Fibroblast of skin of back (primary cell): ENCODE data around the gene MAFB.
A peak's percentile ranks its signal among the peaks of the same experiment; 100 is the strongest.

Experiments used
- DNase-seq: peaks from one replicate; pipeline ENCODE4 v3.0.0-alpha.2; 2013

Gene MAFB

DNA sequence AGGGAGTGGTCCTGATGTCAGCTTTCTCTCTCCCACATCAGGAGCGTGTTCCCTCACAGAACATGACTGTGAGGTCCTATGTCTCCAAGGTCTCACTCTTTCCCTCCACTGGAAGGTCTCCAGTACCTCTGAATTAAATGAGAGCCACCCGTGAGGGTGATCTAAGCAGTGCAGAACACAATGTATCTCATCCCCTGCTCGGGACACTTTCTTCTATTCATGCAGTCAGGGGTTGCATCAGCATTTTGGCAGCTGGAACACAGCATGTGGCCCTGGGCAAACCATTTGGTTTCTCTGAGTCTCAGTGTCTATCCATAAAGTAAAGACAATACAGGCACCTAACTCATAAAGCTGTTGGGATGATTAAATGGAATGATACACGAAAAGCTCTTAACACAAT lies 34.2 kb downstream of the MAFB start:
- DNase-seq = peak; percentile 54

DNA sequence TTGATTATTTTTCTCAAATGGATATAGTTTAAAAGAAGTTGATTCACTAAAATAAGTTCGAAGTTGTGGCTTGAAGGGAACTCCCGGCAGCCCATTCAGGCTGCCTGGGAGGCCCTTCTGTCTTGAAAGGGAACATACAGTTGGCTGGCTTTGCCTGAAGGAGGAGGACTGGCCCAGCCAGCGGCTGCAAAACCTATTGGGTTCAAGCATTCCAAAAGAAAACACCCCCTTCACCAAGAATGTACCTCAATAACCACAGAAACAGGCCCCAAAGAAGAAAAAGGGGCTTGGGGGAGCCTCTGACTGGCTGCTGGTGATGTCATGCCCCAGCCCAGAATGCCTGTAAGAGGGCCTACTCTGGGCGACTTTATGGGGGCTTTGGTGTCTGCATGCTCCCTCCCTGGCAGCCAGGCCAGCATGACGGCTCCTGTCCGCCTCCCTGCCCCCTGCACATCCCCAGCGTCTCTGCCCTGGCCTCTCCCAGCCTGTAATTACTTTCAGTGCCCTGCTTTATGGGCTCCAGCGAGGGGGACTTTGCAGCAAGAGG lies 36.5 kb downstream of the MAFB start:
- DNase-seq = peak; percentile 64

DNA sequence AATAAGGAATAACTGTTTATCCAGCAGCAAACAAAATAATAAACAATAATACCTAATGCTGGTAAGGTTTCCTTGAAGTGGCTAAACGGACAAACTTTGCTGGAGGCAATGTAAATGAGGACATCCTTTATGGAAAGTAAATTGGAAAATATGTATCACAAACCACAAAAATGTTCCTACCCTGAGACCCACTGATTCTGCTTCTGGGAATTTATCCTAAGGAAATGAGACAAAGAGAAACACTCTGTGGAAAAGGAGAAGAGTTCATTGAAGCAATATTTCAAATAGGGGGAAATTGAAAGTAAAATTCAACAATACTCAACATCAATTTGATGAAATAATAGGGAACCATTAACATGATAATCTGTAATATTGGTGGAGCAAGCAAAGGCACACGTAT lies 37.9 kb downstream of the MAFB start:
- peak; percentile 92 for DNase-seq

DNA sequence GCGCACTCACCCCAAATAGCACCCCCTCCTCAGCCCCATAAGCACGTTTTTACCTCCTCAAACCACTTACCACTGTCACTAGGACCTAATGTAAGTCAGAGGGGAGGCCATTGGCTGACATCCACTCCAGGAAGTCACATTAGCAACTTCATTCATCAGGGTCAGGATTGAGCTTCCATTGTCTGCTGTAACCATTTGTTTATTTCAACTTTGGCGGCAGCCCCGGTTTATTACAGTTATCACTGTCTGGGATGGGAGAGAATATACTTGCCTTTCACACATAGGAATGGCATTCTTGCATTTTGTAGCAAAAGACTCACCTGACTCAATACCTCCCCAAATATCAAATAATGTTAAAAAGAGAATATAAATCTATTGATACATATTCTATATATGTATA lies 38.3 kb downstream of the MAFB start:
- DNase-seq = no peak

DNA sequence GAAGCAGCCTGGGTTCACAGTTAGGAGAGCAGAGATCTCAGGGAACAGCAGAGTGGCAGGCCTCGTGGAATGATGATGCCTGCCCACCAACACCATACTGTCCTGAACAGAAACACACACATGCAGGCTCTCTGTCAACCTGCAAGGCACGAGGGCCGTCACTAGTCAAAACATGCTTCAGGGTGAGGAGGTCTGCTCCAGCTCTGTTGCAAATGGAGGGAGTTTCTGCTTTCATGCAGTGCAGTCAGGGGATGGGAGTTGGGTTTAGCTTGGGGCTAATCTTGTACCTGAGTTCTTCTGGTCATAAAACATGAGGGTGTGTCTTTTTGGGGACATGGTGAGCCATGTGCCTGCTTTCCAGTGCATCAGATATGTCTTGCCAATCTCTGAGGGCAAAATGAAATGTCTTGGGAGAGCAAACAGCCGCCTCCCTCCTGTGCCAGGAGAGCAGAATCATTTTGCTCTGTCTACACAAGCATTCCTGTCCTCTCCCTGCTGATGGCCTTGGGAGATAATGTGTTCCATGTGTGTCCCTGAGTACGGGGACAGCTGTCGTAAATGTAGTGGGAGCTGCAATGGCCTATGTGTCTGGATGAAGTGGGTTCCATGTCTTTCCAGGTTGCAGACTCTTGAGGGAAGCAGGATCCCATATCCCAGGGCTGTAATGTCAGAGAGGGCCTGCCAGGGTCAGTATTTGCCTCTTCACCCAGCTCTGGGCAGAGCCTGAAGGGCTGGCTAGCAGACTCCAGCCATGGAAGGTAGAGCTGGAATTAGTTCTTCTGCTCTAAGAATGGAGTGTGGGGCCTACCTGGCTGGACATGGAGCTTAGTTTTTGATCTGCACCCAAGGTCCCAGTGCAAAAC lies 40.6 kb downstream of the MAFB start:
- DNase-seq = no peak

DNA sequence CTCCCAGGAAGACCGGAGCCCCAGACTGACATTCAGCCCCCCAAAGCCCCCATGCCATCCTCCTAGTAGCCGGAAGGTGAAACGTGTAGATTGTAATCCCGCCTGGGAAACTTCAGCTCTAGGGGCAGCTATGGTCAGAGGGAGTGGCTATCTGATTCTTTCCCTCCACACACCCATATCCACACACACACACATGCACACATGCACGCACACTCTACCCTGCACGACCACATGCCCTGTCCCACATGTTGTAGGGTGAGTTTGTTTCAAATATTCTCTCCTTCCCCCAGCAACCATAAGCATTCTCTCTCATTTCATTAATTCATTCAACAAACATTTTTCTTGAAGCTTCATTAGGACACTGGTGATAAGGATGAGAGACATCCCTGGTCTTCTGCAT lies 42.2 kb downstream of the MAFB start:
- DNase-seq = no peak

DNA sequence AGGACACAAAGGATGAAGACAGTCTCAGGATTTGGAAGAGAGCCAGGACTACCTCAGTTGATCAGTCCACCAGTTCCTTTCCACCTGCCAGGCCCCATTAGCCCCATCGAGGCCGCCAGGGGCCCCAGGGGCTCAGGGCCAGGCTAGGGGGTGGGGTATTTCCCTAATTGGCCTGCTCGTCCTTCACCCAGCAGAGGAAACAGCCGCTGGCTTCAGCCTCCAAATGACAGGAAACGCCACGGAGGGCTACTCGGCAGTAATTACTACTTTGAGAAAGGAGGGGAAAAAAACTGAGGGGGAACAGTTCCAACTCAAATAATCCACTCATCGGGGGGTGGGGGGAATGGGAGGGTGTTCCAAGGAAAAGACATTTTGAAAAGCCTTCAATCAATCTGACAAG lies 42.7 kb downstream of the MAFB start:
- DNase-seq = peak; percentile 31

DNA sequence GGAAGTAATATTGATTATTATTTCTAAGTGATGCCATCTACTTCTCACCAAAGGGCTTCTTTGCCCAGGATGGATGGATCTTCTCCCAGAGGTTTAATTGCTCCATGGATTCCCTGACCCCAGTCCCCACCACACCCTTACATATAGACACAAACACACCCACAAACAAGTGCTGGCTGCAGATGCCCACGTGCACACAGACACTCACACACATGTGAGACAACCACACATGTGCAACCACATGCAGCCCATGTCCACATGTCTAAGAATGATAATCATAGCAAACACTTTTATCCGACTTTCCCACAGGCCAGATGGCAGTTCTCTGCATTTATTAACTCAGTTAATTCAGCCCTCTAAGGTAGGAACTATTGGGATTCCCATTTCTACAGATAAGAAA lies 44.2 kb downstream of the MAFB start:
- no peak for DNase-seq

DNA sequence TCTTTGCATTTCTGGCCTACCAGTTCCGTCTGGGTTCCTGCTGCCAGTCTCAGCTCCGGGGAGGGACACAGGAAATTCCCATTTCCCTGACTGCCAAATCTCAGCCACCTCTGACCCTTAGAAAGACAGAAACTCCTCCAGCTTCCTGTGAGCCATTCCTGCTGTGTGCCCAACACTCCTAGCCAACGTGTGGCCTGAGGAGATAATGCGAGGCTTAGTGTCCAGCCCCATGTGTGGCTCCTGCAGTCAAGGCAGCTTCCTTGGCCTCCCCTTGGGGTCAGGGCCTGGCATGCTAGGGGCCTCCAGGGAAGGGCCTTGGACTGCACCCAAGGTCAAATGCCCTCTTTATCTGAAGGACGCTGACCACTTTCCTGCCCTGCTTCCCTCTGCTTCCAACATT lies 45.1 kb downstream of the MAFB start:
- no peak for DNase-seq

DNA sequence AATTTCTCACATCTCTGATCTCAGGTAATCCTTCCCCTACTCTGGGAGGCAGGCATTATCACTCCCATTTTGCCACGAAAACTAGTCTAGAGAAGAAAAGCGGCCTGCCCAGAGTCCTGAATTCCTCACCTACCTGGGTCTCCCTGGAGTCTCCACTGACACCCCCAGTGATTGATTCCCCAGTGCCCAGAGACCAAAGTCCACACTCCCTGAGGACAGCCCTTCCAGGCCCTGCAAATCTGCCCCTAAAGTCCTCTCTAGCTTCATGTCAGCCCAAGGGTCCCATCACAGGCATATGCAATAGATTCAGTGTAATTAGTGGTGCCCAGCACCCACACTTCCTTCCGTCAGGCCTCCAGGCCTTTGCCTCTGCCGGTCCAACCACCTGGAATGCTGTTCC lies 47.2 kb downstream of the MAFB start:
- no peak for DNase-seq

DNA sequence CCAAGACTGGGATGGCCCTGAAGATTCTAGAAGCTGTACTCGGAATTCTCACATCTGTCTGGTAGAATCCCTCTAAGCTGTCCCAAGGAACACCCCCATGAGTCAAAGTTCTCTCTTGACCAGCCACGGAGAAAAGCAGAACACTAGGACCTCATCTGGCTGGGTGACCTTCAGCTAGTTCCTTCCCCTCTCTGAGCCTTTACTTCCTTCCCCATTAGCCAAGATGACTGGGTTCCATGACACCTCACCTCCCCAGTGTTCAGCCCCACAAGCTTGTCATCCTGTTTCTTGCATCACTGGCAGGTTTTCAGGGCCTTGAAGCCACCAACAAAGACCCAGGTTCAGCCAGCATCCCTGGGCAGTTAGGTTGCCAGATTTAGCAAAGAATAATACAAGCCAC lies 47.8 kb downstream of the MAFB start:
- DNase-seq = no peak

DNA sequence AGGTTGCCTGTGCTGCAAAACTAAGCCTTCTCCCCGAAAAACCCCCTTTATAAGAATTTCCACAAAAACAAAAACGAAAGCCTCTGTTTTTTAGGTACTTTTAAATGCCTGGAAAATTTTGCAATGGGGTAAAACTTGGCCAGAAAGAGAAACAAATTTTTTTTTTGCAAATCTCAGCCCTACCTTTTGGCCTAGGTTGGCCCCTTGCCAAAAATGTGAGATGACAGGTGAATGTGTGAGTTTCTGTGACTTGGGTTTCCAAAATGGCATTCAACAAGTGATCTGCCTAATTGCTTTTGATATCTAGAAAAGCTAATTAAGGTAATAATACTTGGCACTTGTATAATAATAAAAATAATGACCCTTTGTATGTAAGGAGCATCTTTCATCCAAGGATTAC lies 48.4 kb downstream of the MAFB start:
- no peak for DNase-seq

DNA sequence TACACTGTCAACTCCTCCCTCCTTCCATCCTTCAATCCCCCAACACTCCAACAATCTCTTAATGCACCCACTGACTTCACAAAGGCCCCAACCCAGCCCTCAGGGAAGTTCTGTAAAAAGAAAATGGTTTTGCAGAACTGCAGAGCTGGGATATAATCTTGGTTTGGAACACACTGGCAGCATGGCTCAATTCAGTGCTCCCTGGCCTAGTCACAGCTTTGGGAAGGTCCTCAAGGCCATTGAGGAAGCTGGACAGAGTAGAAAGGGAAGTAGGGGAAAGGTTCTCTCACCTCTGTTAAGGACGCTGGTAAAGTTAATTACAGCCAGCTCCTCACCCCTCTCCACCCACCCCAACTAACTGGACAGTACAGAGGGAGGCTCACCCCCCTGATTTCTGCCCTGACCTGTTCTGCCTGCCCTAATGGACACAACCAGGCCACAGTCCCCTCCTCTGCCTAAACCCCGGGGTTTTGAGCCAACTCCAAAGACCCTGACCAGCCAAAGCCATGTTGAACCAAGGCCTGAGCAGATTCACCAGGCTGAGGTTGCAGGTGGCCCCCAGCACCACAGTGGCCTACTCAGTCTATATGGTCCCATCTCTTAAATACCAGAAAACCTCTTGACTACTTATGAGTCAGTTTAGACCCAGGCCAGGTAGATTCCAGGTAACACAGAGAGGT lies 49.2 kb downstream of the MAFB start:
- no peak for DNase-seq

DNA sequence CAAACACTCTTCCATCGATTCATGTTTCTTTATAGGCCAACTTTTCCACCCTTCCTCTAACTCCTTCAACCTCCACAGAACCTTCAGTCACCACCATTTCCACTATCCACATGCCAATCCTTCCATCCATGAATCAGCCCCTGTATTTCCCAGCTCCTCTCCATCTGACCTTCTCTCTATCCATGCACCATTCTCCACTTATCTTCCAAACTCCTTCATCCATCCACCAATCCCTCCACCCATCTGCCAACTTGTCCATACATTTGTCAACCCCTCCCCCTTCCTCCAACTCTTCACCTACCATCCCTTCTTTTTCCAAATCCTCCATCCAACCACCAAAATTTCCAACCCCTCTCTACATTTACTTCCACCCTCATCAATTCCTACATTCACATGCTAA lies 49.9 kb downstream of the MAFB start:
- no peak for DNase-seq

DNA sequence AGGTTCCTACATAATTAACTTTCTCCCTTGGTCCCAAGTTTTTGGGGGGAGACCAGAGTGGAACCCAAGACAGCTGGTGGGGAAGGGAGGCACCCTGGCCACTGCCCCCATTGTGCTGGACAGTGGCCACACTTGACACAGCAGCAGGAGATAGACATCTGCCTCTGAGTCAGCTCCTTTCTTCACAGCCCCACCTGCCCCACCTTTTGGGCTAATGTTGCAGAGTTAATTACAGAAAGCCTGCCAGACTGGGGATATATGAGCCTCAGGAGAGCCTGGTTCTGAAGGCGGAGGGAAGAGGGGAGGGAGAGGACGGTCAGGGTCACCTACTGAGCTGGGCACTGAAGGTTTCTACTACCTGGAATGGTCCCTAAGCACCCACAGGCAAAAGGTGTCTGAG lies 50.6 kb downstream of the MAFB start:
- no peak for DNase-seq

DNA sequence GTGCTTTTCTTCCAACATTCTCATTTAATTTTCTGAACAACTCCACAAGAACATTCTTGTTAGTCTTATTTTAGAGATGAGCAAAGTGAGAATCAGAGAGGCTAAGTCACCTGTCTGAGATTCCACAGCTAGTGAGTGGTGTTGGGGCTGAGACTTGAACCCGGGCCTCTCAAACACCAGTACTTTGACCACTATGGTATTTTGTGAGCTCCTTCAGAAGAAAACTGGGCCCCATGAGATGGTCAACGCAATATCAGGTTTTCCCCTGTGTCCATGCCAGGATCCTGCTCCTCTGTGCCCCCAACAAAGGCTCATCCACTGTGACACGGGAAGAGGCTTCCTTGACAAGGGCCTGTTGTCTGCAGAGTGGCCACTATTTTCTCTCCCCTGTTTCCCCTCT lies 51.9 kb downstream of the MAFB start:
- no peak for DNase-seq

DNA sequence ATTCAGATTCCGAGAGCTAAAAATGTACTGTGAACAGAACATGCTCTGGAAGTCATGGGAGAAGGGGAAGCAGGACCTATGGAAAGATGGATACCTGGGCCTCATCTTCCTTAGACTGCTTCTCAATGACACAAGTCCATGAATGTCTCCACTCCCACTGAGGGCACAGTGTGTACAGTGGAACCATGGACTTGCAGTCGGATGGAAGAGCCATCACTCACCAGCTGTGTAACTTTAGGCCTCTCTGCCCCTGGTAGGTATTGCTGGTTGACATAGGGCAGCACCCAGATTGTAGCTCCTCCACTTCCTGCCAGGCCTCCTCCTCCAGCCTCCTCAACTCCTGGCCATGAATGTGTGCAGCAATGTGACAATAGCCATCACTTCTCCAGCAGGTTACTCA lies 52.5 kb downstream of the MAFB start:
- no peak for DNase-seq

DNA sequence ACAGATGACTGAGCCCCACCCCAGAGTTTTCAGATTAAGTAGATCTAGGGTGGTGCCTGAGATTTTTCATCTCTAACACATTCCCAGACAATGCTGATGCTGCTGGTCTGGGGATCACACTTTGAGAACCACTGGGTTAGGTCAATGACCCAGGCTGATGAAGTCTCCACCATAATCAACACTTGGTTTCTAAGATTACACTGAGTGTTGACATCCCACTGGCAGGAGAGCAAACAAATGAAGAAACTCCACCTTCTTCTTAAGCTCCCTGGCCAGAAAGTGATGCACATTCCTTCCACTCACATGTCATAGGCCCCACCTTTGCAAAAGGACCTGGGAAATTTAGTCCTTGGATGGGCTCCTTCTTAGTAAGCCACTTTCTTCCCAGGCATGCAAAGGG lies 53.1 kb downstream of the MAFB start:
- DNase-seq = no peak
